ENCODE measurements around the gene LRRC15. TPM values are rescaled to one million over a fixed set of nuclear protein-coding genes. Genes with fewer than 3 reads are reported as not detected.

Gene LRRC15
- total RNA-seq, 1 experiment from 2014 or later, result not detected

DNA sequence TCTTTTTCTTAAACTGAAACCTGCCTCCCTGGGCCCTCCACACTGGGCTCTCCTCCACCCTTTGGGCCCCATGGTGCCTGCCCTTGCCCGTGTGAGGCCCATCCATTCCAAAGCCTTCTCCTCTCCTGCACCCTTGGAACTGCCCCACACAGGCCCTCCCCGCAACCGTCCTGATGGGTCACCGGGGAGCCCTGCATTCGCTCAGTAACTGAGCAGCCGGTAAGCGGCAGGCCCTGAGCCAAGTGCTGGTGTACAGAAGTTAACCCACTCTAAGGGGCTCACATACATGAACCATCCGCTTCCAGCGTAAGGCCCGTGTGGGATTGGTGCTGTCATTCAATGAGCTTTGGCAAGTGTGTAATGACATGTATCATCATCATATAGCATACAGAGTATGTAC is 5.4 kb upstream of the LRRC15 start:
- Histone ChIP-seq H2AFZ (no peak overlapping the region), H4K20me1 (ENCODE audit: insufficient read depth) (no peaks in the 10 kb centered on the region), H3K4me2 (no peak overlapping the region), H3K9me2 (ENCODE audit: insufficient read depth) (no peaks in the 10 kb centered on the region), H3K4me1 (replicated peaks; ENCODE audit: insufficient read depth) (no peaks in the 10 kb centered on the region), H3K4me3 (no peak overlapping the region), H3K27me3 (ENCODE audit: insufficient read depth, low read depth) (peaks cover 36% of the 10 kb centered on the region), H3K9me3 (ENCODE audit: insufficient read depth, low read depth) (no peaks in the 10 kb centered on the region), H3K79me2 (ENCODE audit: low read depth) (no peaks in the 10 kb centered on the region), H3K36me3 (ENCODE audit: low read depth) (no peaks in the 10 kb centered on the region), H3F3A (ENCODE audit: insufficient read depth, low read depth) (no peaks in the 10 kb centered on the region; the same call in 1 of the 2 replicates), H3K27ac (no peak overlapping the region)
- BruUV-seq (replicated peaks), result no TSS peak
- no peak for TF ChIP-seq EZH2 (IDR thresholded peaks at IDR 0.05; ENCODE audit: low read depth)
- TF ChIP-seq, protein P1, sequence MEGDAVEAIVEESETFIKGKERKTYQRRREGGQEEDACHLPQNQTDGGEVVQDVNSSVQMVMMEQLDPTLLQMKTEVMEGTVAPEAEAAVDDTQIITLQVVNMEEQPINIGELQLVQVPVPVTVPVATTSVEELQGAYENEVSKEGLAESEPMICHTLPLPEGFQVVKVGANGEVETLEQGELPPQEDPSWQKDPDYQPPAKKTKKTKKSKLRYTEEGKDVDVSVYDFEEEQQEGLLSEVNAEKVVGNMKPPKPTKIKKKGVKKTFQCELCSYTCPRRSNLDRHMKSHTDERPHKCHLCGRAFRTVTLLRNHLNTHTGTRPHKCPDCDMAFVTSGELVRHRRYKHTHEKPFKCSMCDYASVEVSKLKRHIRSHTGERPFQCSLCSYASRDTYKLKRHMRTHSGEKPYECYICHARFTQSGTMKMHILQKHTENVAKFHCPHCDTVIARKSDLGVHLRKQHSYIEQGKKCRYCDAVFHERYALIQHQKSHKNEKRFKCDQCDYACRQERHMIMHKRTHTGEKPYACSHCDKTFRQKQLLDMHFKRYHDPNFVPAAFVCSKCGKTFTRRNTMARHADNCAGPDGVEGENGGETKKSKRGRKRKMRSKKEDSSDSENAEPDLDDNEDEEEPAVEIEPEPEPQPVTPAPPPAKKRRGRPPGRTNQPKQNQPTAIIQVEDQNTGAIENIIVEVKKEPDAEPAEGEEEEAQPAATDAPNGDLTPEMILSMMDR (conservative IDR thresholded peaks at IDR 0.05), result no peak
- intact Hi-C loops (cut with micrococcal nuclease; ENCODE audit: unreplicated experiment), result no loop called here
- POLR2A ChIA-PET (ENCODE audit: unreplicated experiment), result no interaction called here
- no peak for DNase-seq
- CTCF ChIA-PET, result no interaction called here

- no TSS peak for BruUV-seq (replicated peaks)
- H3F3A ChIP-seq (ENCODE audit: insufficient read depth, low read depth), result no peaks in the 10 kb centered on the region; the same call in 1 of the 2 replicates
- no peaks in the 10 kb centered on the region for H3K79me2 ChIP-seq (ENCODE audit: low read depth)
- DNase-seq, result no peak
- no peak overlapping the region for H3K4me3 ChIP-seq
- H3K4me2 ChIP-seq, result no peak overlapping the region
- POLR2A ChIA-PET (ENCODE audit: unreplicated experiment), result interaction anchor here (0.6 kb wide), 1 partner anchor 13 kb away, joined by 3 read pairs; no protein-coding TSS in a partner anchor
- H3K4me1 ChIP-seq (replicated peaks; ENCODE audit: insufficient read depth), result no peaks in the 10 kb centered on the region
- H3K9me3 ChIP-seq (ENCODE audit: insufficient read depth, low read depth), result no peaks in the 10 kb centered on the region
- H2AFZ ChIP-seq, result no peak overlapping the region
- peaks cover 39% of the 10 kb centered on the region for H3K27me3 ChIP-seq (ENCODE audit: insufficient read depth, low read depth)
- TF ChIP-seq, protein P1 (conservative IDR thresholded peaks at IDR 0.05), result no peak
- no peak for TF ChIP-seq EZH2 (IDR thresholded peaks at IDR 0.05; ENCODE audit: low read depth)
- H3K9me2 ChIP-seq (ENCODE audit: insufficient read depth), result no peaks in the 10 kb centered on the region
- intact Hi-C loops (cut with micrococcal nuclease; ENCODE audit: unreplicated experiment), result no loop called here
- H3K36me3 ChIP-seq (ENCODE audit: low read depth), result no peaks in the 10 kb centered on the region
- no peak overlapping the region for H3K27ac ChIP-seq
- CTCF ChIA-PET, result interaction anchor here (0.5 kb wide), 1 partner anchor 27 kb away, joined by 5 read pairs; no protein-coding TSS in a partner anchor
- H4K20me1 ChIP-seq (ENCODE audit: insufficient read depth), result no peaks in the 10 kb centered on the region
Observed at GRCh38 chr3:194373899-194374298, 4.4 kb upstream of the LRRC15 start.

- Histone ChIP-seq H3K79me2 (ENCODE audit: low read depth) (no peaks in the 10 kb centered on the region), H3K4me2 (no peak overlapping the region), H3K9me2 (ENCODE audit: insufficient read depth) (no peaks in the 10 kb centered on the region), H2AFZ (no peak overlapping the region), H3K9me3 (ENCODE audit: insufficient read depth, low read depth) (no peaks in the 10 kb centered on the region), H3F3A (ENCODE audit: insufficient read depth, low read depth) (no peaks in the 10 kb centered on the region; the same call in 1 of the 2 replicates), H3K36me3 (ENCODE audit: low read depth) (no peaks in the 10 kb centered on the region), H3K4me3 (no peak overlapping the region), H3K27me3 (ENCODE audit: insufficient read depth, low read depth) (peaks cover 47% of the 10 kb centered on the region), H3K27ac (no peak overlapping the region), H3K4me1 (replicated peaks; ENCODE audit: insufficient read depth) (no peaks in the 10 kb centered on the region), H4K20me1 (ENCODE audit: insufficient read depth) (no peaks in the 10 kb centered on the region)
- CTCF ChIA-PET, result no interaction called here
- TF ChIP-seq, protein P1 (conservative IDR thresholded peaks at IDR 0.05), result no peak
- no peak for TF ChIP-seq EZH2 (IDR thresholded peaks at IDR 0.05; ENCODE audit: low read depth)
- intact Hi-C loops (cut with micrococcal nuclease; ENCODE audit: unreplicated experiment), result no loop called here
- POLR2A ChIA-PET (ENCODE audit: unreplicated experiment), result interaction anchor here (0.6 kb wide), 1 partner anchor 231 kb away, joined by 5 read pairs; no protein-coding TSS in a partner anchor
- no TSS peak for BruUV-seq (replicated peaks)
- no peak for DNase-seq
Observed at GRCh38 chr3:194373028-194373427, 3.5 kb upstream of the LRRC15 start.

All from PC-9 (cell line).